Breast epithelium (tissue), 3 donors: Measurements from ENCODE around the gene COA3.

Source experiments
- POLR2A ChIP-seq: fragments of 450-650 bp; IDR thresholded peaks from one replicate; pipeline ENCODE4 v1.6.1; 2016; ENCODE audit warnings: antibody characterized with exemption, mild to moderate bottlenecking, moderate library complexity
- POLR2AphosphoS5 ChIP-seq, 3 donors: sonication (generic); formaldehyde crosslinking; IDR thresholded peaks; one replicate each; pipeline ENCODE4 v1.6.1; 2017; ENCODE audit warnings: antibody characterized with exemption in 3 of 3
- TF ChIP-seq, protein P1 (sequence below), 3 donors: fragments of 450-650 bp; IDR thresholded peaks; one replicate each; pipeline ENCODE4 v1.5.1; 2016 to 2017; ENCODE audit warnings: antibody characterized with exemption in 3 of 3, mild to moderate bottlenecking in 3 of 3, moderate library complexity in 3 of 3

DNA sequence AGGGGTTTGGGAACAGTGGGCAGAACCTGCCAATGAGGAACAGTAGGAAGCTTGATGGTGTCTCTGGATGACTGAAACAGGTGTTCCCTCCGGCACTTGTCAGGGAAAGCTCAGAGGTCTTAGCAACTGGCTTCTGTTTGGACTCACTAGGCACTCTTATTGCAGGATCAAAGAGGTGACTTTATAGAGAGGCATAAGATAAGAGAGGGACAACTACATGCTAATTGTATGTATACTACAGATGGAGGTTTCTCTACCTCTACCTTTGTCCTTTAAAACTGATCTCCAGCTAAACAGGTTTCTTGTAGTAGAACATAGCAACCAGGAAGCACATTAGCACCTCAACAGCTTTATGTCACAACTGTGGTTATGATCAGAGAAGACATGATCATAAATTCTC lies 7.7 kb upstream of the COA3 start:
- TF ChIP-seq, protein P1, sequence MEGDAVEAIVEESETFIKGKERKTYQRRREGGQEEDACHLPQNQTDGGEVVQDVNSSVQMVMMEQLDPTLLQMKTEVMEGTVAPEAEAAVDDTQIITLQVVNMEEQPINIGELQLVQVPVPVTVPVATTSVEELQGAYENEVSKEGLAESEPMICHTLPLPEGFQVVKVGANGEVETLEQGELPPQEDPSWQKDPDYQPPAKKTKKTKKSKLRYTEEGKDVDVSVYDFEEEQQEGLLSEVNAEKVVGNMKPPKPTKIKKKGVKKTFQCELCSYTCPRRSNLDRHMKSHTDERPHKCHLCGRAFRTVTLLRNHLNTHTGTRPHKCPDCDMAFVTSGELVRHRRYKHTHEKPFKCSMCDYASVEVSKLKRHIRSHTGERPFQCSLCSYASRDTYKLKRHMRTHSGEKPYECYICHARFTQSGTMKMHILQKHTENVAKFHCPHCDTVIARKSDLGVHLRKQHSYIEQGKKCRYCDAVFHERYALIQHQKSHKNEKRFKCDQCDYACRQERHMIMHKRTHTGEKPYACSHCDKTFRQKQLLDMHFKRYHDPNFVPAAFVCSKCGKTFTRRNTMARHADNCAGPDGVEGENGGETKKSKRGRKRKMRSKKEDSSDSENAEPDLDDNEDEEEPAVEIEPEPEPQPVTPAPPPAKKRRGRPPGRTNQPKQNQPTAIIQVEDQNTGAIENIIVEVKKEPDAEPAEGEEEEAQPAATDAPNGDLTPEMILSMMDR (IDR thresholded peaks at IDR 0.05) = no peak
- no peak for TF ChIP-seq POLR2A
- no peak for TF ChIP-seq POLR2AphosphoS5 (IDR thresholded peaks at IDR 0.05)
